HPDE6-E6E7 (cell line): ENCODE results near the gene PKIG.
"Not testable (repeated sequence)": the region's sequence is repeated elsewhere in the genome, so short reads cannot be mapped to it uniquely, and the experiment has no call there.

Experiments
- DNase-seq: peaks from one replicate; pipeline ENCODE4 v3.0.0; 2011; ENCODE audit warnings: missing footprints; ENCODE audit errors: extremely low spot score

Gene PKIG

GRCh38 chr20:44572551-44573500 lies 9.6 kb upstream of the PKIG start:
- peak; percentile 80 for DNase-seq

DNA sequence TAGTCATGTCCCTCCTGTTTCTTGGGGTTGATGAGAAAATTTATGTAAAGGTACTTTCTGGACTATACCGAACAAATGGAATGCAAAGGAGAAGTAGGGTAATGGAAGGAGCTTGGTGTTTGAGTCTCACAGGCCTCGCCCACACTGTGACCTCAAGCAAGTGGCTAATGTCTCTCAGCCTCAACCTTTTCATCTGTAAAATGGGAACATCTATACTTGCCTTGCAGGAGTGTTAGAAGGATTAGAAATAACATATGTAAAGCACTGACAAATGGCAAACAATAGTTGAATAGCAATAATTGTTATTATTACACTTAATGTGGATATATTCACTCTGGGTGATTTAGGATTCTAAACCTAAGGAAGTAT lies 8.9 kb upstream of the PKIG start:
- DNase-seq: no peak

DNA sequence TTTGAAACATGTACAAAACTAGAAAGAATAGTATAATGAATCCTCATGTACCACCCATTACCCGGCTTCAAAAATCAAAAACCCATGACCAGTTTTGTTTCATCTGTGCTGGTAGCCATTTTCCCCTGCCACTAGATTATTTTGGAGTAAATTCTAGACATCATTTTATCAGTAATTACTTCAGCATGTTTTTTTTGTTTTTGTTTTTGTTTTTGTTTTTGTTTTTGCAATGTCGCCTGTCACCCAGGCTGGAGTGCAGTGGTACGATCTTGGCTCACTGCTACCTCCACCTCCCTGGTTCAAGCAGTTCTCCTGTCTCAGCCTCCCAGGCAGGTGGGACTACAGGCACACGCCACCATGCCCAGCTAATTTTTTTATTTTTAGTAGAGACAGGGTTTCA lies 8.0 kb upstream of the PKIG start:
- DNase-seq: no peak

DNA sequence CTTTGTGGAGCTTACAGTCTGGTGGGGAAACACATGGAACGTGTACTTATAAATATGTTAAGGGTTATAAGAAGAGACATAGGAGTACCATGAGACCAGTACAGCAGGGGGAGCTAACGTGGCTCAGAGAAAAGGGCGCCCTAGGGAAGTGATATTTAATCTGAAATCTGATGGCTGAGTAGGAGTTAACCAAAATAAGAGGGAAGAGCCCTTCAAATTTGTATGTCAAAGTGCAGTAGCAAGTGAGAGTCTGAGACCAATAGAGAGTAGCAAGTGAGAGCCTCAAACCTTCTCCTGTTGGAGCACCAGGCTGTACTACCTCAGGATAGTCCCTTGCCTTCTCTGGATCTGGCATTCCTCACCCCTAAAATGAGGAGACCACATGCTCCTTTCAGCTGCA lies 6.1 kb upstream of the PKIG start:
- no peak for DNase-seq

GRCh38 chr20:44579313-44580081 lies 2.9 kb upstream of the PKIG start:
- no peak for DNase-seq

- DNase-seq: no peak
Observed at GRCh38 chr20:44580581-44581268, 1.7 kb upstream of the PKIG start.

- DNase-seq: no peak
Observed at GRCh38 chr20:44581515-44581914, 864 bp upstream of the PKIG start.

GRCh38 chr20:44583157-44583556 lies 778 bp downstream of the PKIG start:
- no peak for DNase-seq

DNA sequence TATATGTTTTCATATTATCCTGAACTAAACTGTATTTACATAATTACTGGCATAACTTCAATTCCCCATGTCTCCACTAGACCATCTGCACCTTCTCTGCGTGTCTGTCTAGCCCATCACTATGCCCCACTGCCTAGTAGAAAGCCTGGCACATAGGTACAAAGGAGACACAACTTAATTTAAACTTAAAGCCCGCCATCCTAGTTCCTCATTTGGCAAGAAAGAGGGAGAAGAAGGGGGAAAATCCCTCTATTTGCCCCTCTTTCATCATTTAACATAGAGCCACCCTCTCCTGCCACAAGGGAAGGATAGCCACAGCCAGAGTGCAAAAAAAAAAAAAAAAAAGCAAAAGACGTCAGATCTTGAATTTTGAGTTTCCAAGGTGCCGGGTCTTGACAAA lies 1.8 kb downstream of the PKIG start:
- no peak for DNase-seq

- DNase-seq: no peak
Observed at GRCh38 chr20:44585057-44585963, 2.9 kb downstream of the PKIG start.

GRCh38 chr20:44586289-44586911 lies 4.0 kb downstream of the PKIG start:
- no peak for DNase-seq

- DNase-seq: no peak
Observed at GRCh38 chr20:44587035-44587980, 4.9 kb downstream of the PKIG start.

DNA sequence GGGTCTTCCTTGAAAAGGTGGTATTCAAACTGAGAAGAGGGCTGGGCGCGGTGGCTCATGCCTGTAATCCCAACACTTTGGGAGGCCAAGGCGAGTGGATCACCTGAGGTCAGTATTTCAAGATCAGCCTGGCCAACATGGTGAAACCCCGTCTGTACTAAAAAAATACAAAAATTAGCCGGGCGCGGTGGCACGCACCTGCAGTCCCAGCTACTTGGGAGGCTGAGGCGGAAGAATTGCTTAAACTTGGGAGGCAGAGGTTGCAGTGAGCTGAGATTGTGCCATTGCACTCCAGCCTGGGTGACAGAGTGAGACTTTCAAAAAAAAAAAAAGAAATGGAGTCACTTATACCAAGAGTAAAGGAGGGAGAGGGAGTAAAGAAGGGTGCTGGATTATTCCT lies 5.9 kb downstream of the PKIG start:
- not testable (repeated sequence) for DNase-seq

DNA sequence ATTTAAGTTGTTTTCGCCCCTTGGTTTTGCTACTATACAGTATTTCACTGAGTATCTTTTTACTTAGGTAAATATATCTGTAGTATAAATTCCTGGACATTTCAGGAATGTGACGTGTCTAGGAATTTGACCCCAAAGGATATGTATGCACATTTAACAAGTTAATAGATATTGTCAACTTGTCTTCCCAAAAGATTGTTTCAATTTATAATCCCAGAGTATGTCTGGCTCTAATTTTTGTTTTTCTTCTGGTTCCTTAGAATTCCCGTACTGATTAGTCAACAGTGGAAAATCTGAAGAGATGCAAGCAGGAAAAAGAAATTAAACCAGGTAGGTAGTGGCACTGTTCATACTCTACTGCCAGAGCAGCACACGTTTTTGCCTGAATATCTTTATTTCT lies 7.2 kb downstream of the PKIG start:
- no peak for DNase-seq

- DNase-seq: no peak
Observed at GRCh38 chr20:44590980-44591778, 8.8 kb downstream of the PKIG start.

DNA sequence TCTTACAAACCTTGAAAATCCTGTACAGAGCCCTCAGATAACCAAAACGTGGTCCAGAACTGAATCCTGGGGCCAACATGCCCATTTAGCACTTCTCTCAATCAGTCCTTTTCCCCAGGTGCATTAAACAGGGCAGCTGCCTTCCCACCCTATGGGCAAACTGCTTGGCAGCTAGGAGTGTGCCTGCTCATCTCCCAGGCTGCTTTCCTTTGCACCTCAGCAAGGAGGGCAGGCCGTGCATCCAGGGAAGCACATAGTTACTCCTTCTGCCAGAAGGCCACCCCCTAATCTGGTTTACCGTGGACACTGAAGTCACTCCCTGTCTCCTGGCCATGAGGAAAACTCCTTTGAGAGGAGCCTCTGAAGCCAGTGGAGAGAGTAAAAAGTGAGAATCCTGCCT lies 10.0 kb downstream of the PKIG start:
- DNase-seq: no peak

DNA sequence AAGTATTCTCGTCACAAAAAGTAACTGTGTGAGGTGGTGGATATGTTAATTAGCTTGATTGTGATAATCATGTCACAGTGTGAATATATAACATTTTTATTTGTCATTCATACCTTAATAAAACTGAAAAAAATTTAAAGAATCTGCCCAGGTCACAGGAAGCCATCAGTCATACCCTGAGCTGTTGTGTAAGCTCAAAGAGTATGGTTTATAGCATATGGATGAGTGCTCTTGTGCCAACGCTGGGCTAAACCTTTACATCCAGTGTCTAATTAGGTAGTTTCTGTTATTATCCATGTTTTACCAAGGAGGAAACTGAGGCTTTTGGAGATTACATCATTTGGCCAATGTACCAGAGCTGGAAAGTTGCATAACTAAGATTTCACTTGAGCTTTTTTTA lies 11.4 kb downstream of the PKIG start:
- DNase-seq: no peak

- DNase-seq: no peak
Observed at GRCh38 chr20:44594730-44595129, 12.4 kb downstream of the PKIG start.

DNA sequence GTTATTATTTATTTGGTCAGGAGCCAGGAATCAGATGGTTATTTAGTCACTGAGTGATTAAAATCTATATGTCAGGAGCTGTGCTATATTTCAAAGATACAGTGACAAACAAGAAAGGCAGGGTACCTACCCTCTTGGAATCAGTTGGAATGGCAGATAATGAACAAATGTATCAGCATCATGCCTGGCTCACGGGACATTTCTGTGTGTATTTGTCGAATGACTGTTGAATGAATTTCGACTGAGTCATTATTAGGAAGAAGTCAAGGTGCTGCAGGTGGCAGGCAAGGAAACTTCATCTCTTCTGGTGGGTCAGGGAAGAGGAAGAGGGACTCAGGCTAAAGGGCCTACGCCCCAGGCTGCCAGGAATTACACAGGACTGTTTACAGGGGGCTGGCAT lies 13.6 kb downstream of the PKIG start:
- DNase-seq: no peak
